Stimulated activated CD4-positive, alpha-beta T cell treated with anti-CD3 and anti-CD28 coated beads, Interleukin-1b, Interleukin-23, amount 100 ng/mL, for 4 hours (primary cell): ENCODE measurements around the gene REPIN1.

ENCODE experiments used
- DNase-seq, 2 donors: peaks; one replicate each; pipeline ENCODE4 v3.0.0-alpha.2; 2020; ENCODE audit warnings: low read depth in 2 of 2

Gene REPIN1

GRCh38 chr7:150407588-150408392, 39.2 kb downstream of the REPIN1 start:
- no peak for DNase-seq

DNA sequence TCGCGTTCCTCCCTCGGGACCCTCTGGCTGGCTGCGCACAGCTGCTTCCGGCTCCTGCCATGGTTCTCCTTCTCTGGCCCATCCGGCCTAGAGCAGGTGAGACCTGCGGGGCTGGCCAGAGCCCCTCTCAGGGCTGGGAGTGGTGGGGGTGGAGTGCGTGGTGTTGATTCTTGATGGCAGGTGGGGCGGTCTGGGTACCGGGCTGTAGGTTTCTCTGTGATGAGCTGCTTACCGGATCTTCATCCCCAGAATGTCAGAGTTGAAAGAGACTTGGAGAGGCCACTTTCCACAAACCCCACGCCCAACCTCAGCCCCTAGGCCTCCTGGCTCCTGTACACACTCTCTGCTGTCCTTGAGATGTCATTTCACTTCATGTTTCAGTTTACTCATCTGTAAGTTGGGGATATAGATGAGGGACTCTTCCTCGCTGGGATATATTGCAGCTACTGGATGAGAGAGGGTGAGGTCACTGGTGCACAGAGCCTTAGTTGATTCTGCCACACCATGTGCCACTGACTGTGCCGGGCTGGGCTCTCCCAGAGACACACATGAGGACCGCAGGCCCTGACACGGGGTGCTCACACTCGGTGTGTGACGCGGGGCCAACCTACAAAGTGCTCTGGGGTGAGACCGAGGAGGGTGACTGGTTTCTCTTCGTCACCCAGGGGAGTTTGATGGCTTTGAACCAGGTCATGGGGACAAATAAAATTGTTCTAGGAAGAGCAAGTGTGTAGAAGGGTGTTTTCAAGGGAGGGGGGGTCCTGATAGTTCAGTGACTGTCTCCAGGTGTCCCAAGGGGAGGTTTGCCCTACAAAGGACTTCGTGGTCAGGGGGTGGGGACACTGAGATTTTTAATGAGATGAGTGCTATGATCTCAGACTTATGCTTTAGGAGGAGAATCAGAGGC, 40.0 kb downstream of the REPIN1 start:
- no peak for DNase-seq

DNA sequence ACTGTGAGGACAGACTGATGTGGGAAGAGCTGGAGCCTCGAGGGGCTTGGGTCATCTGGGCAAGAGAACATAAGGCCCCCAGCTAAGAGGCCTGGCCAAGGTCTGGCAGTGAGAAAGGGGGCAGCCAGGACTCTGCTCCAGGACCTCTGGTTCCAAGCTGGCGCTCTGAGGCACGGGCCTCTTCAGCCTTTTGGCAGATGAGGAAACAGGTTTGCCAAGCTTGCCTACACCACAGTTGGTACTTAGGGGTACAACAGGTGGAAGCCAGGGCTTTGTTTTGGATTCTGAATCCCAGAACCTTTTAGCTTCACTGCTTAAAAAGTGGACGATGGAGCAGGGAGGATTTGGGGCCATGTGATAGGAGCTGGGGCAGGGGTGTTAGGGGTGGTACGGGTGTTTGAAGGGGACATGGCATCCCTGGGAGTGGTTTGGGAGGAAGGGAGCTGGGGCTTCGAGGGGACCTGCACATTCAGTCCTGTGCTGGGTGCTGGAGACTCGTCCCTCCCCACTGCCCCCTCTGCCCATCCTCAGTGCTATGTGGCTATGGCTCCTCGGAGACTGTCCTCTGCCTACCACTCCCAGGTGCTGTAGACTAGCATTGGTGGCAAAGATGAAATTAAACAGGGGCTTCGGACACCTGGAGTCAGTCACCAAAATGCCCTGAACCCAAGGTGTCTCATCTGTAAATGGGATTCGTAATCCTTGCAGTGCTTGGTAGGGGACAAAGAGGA, 40.8 kb downstream of the REPIN1 start:
- DNase-seq, result no peak

DNA sequence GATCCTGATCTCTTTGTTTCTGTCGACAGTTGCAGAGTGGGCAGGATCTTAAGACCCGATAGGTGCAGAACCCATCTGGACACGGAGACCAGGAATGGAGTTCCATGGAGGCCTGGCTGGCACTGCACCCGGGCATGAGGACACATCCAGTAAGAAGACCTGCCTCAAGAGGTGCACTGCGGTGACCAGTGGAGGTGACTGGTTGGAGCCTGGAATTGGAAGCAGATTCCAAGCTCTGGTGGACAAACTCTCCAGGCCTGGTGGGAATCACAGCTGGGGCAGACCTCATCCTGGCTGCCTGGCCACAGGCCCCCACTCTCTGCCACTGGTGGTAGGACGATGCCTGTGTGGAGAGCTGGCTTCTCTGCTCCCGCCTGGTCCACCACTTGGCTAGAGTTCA, 41.5 kb downstream of the REPIN1 start:
- no peak for DNase-seq

- DNase-seq, result no peak
Observed at GRCh38 chr7:150410680-150411346, 42.2 kb downstream of the REPIN1 start.

GRCh38 chr7:150411606-150412005, 43.0 kb downstream of the REPIN1 start:
- DNase-seq, result no peak

- no peak for DNase-seq
Observed at GRCh38 chr7:150412016-150412415, 43.4 kb downstream of the REPIN1 start.

GRCh38 chr7:150412518-150413488, 44.2 kb downstream of the REPIN1 start:
- DNase-seq, result no peak

DNA sequence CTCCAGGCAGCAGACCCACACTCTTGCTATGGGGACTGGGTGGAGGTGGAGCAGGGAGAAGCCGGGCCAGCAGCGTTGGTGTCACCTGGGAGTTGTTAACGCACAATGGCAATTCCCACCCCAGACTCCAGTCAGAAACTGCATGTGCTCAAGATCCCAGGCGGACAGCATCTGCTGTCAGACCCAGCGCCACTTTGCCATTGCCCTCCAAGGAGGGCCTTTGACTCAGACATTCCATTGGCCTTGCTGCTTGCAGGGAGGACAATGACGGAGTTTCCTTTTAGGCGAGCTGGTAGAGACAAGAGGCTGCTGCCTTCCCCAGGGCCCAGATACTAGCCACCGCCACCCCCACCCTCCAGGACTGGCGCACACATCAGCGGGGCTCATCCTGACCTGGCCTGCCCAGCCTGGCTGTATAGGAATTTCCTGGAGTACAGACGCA, 45.0 kb downstream of the REPIN1 start:
- no peak for DNase-seq

- no peak for DNase-seq
Observed at GRCh38 chr7:150415161-150416153, 46.8 kb downstream of the REPIN1 start.

DNA sequence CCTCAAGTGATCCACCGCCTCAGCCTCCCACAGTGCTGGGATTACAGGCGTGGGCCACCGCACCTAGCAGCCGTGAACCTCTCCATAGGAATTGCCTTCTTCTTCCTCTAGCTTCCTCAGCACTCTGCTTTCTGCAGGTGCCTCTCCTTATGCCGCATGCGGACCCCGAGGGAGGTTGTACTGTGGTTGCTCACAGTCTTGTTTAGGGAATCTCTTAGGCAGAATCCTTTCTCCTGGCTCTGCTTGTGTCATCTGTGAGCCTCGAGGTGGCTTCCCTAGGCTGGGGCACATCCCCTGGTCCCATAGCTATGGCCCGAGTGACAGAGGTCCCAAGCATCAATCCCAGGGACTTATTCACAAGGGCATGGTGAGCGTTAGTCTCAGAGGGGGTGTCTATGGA, 48.6 kb downstream of the REPIN1 start:
- DNase-seq, result no peak

DNA sequence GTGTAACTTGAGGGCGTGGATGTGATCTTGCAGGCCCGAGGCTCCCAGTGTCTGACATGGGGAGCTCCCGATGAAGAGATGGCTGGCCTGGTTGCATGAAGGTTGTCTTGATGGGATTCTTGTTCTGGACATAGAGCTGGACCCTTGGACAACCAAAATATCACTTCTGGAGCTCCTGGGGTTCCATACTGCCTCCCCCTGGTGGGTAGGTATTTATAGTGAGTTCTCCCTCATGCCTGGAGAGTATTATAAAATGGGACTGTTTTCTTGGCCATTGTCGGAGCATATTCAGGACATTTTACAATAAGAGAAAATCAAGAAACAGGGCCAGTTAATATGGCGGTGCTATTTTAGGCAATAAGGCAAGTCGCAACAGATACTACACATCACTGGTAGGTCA, 49.2 kb downstream of the REPIN1 start:
- DNase-seq, result no peak

DNA sequence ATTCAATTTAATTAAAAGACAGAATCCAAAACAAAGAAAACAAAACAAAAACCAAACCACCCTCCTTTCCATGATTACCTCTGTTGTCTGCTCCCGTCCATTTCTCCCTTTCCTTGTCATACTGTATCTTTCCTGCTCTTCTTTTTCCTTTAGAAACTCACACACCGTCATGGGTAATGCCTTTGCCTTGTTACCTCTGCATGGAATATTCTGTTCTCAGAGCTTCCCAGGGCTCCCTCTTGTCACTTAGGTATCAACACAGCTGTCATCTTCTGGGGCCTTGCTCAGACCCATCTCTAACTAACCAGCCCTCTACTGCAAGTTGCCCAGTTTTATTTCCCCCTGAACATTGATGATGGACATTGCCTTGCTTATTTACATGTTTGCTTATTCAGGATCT, 51.6 kb downstream of the REPIN1 start:
- DNase-seq, result no peak

GRCh38 chr7:150420987-150421674, 52.5 kb downstream of the REPIN1 start:
- DNase-seq, result peak; percentile 75 to 88

DNA sequence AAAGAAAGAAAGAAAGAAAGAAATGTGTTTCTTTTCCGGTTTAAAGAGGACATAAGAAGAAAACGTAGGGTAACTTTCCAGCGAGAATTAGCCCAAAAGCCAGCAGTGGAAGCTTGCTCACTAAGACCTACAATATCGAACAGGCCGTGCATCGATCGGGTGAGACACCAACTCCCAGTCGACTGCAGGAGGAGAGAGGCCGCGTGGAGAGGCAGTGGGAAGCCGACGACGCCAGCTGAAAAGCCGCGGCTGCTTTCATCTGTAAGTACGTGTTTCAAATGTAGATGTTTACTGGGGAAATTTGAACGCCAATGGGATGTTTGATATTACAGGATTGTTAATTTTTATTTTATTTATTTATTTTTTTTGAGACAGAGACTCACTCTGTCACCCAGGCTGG, 53.2 kb downstream of the REPIN1 start:
- no peak for DNase-seq
